B cell (primary cell): ENCODE results near the gene RPS21. TPM values are rescaled to one million over a fixed set of nuclear protein-coding genes. Genes with fewer than 3 reads are reported as not detected.

Experiments used
- ATAC-seq: fragments of 200-7000 bp; cut with Tn5 transposase; one replicate; pipeline ENCODE4 v1.10.0; 2021; ENCODE audit warnings: low read depth, mild to moderate bottlenecking, moderate number of reproducible peaks, moderate library complexity
- CTCF ChIA-PET: fragments of 350-600 bp; sonication (Branson Sonifier 250); formaldehyde crosslinking; loops from one replicate; lab custom pipeline; 2021; ENCODE audit warnings: antibody characterized with exemption, inconsistent platforms; lab: Charles Lee
- POLR2A ChIA-PET: fragments of 350-600 bp; sonication (Branson Sonifier 250); formaldehyde crosslinking; loops from one replicate; lab custom pipeline; 2021; ENCODE audit warnings: antibody characterized with exemption; lab: Charles Lee
- DNase-seq: peaks from one replicate; pipeline ENCODE4 v3.0.0; 2013
- H2AFZ ChIP-seq: 2 replicates; pipeline ENCODE4 v1.6.1; 2012; ENCODE audit warnings: mild to moderate bottlenecking, low read depth, low read length; ENCODE audit not compliant: insufficient read depth, poor library complexity, severe bottlenecking
- H3K27ac ChIP-seq, 2 donors: 1 replicate in 1 of 2; 2 replicates in 1 of 2; pipeline ENCODE4 v1.5.1; 2012 to 2013; ENCODE audit warnings: low read length in 2 of 2, mild to moderate bottlenecking in 2 of 2, moderate library complexity in 1 of 2
- H3K27me3 ChIP-seq, 4 experiments: fragments of 200-600 bp in 1 of 4; sonication (generic) in 1 of 4; replicated peaks in 1 of 4; 1 replicate in 2 of 4; 2 replicates in 2 of 4; pipeline versions ENCODE4 v1.6.1 to v1.7.0; 2013 to 2016; ENCODE audit warnings: low read length in 3 of 4, mild to moderate bottlenecking in 2 of 4, mixed read lengths in 1 of 4, moderate library complexity in 1 of 4; ENCODE audit not compliant: insufficient read depth in 4 of 4, control insufficient read depth in 3 of 4; ENCODE audit errors: control extremely low read depth in 1 of 4
- H3K36me3 ChIP-seq, 2 experiments: replicated peaks in 1 of 2; 1 replicate in 1 of 2; 2 replicates in 1 of 2; pipeline versions ENCODE4 v1.6.1 to v1.7.1; 2013; ENCODE audit warnings: low read length in 1 of 2; ENCODE audit not compliant: insufficient read depth in 2 of 2, control insufficient read depth in 1 of 2; ENCODE audit errors: control extremely low read depth in 1 of 2, extremely low read depth in 1 of 2
- H3K4me1 ChIP-seq, 2 donors: fragments of 200-600 bp in 1 of 2; sonication (generic) in 1 of 2; 1 replicate in 1 of 2; 2 replicates in 1 of 2; pipeline versions ENCODE4 v1.5.1 to v1.6.1; 2013 to 2017; ENCODE audit warnings: low read length in 2 of 2; ENCODE audit not compliant: control insufficient read depth in 2 of 2, insufficient read depth in 2 of 2
- H3K4me2 ChIP-seq: replicated peaks from 2 replicates; pipeline ENCODE3; 2012; ENCODE audit warnings: mild to moderate bottlenecking, low read depth, low read length; ENCODE audit not compliant: poor library complexity, severe bottlenecking
- H3K4me3 ChIP-seq, 5 experiments: fragments of 200-600 bp in 1 of 5; sonication (generic) in 1 of 5; 1 replicate in 3 of 5; 2 replicates in 2 of 5; pipeline versions ENCODE4 v1.5.1 to v1.7.0; 2011 to 2016; ENCODE audit warnings: low read length in 4 of 5, mild to moderate bottlenecking in 4 of 5, low read depth in 2 of 5, control low read depth in 1 of 5, moderate library complexity in 1 of 5; ENCODE audit not compliant: insufficient read depth in 1 of 5; ENCODE audit errors: control extremely low read depth in 1 of 5, extremely low read depth in 1 of 5
- H3K79me2 ChIP-seq: fragments of 200-600 bp; sonication (generic); one replicate; pipeline ENCODE4 v1.6.0; 2016; ENCODE audit warnings: low read length; ENCODE audit not compliant: control insufficient read depth, insufficient read depth
- H3K9ac ChIP-seq: fragments of 200-600 bp; sonication (generic); 2 replicates; pipeline ENCODE4 v1.6.1; 2017; ENCODE audit warnings: mild to moderate bottlenecking, low read length, moderate library complexity
- H3K9me3 ChIP-seq, 3 donors: one replicate each; pipeline versions ENCODE4 v1.6.1 to v1.7.1; 2013; ENCODE audit warnings: low read length in 2 of 3; ENCODE audit not compliant: control insufficient read depth in 2 of 3, insufficient read depth in 1 of 3; ENCODE audit errors: control extremely low read depth in 1 of 3
- H4K20me1 ChIP-seq: 2 replicates; pipeline ENCODE4 v1.6.0; 2012; ENCODE audit warnings: mild to moderate bottlenecking, low read length; ENCODE audit not compliant: insufficient read depth, control insufficient read depth, poor library complexity, severe bottlenecking
- H3K27ac Mint-ChIP-seq: one replicate; pipeline ENCODE4 v1.8.0; 2021; ENCODE audit warnings: mixed read lengths
- H3K27me3 Mint-ChIP-seq: one replicate; pipeline ENCODE4 v1.8.0; 2021; ENCODE audit warnings: mixed read lengths
- H3K4me1 Mint-ChIP-seq: one replicate; pipeline ENCODE4 v1.8.0; 2021; ENCODE audit warnings: mixed read lengths
- H3K4me3 Mint-ChIP-seq: one replicate; pipeline ENCODE4 v1.8.0; 2021; ENCODE audit warnings: mixed read lengths
- H3K9me3 Mint-ChIP-seq: one replicate; pipeline ENCODE4 v1.8.0; 2022; ENCODE audit warnings: mixed read lengths; ENCODE audit not compliant: insufficient read depth
- EZH2 ChIP-seq: IDR thresholded peaks from 2 replicates; pipeline ENCODE4 v1.6.1; 2012; ENCODE audit warnings: borderline replicate concordance, low read depth, mild to moderate bottlenecking, moderate library complexity, low read length; ENCODE audit not compliant: insufficient read depth, poor library complexity, severe bottlenecking
- WGBS: methylation state at CpG from one replicate; pipeline ENCODE4 v1.1.5; 2013; ENCODE audit warnings: missing lambda C conversion rate; ENCODE audit not compliant: insufficient coverage; 5-methylcytosine and 5-hydroxymethylcytosine counted together
- intact Hi-C: fragments of 100-400 bp; cut with micrococcal nuclease; formaldehyde crosslinking; loops from one replicate; pipeline ENCODE4 v1.10.0; 2022
- polyA plus RNA-seq: library from polyadenylated mRNA; depleted of rRNA; stranded (reverse); fragments of >200 nt; gene quantifications from 2 replicates; pipeline ENCODE4 v1.2.3, GENCODE V29; 2012
- total RNA-seq, 2 donors: library from RNA; stranded (reverse); fragments of 120-200 nt in 1 of 2; gene quantifications; 1 replicate in 1 of 2; 2 replicates in 1 of 2; pipeline versions ENCODE4 v1.2.3 to v1.2.4, GENCODE V29; 2013 to 2022
- TF ChIP-seq, protein P1 (sequence below): fragments of 200-600 bp; IDR thresholded peaks from one replicate; pipeline ENCODE4 v1.8.0; 2022; ENCODE audit warnings: antibody characterized with exemption, mild to moderate bottlenecking

RPS21 gene
- total and polyA plus RNA-seq, 2 donors (not counting 1 experiment from before 2014, with no cell fraction given): 2,653 to 9,603 TPM

DNA sequence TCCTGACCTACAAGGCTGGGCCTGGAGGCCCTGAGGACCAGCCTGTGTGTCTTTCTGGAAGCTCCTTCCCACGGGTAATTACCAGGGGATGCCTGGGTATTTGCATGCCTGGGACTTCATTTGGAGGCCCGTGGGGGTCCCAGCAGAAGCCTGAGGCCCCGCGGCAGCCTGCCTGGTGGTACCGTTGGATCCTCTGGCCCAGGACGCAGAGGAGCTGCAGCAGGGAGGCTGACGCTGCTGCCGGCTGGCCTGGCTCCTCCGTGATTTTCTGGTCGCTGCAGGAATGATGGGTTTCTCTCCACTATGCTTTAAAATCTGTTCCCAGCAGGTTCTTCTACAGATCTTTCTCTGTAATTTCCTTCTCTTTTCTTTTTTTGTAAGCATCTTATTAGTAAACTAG lies 13.6 kb downstream of the RPS21 start:
- no peaks in the 10 kb centered on the region for H3K36me3 ChIP-seq
- no peak overlapping the region for H3K9ac ChIP-seq
- no peaks in the 10 kb centered on the region for H3K27me3 Mint-ChIP-seq
- peaks cover 0 to 7% (median 0%) of the 10 kb centered on the region in 3 donors for H3K9me3 ChIP-seq
- ChIA-PET CTCF (interaction anchor here (1.2 to 1.5 kb wide), 2 partner anchors 9 to 100 kb away, joined by 3 to 5 read pairs; no protein-coding TSS in a partner anchor), POLR2A (no interaction called here)
- intact Hi-C loops: no loop called here
- TF ChIP-seq, protein P1, sequence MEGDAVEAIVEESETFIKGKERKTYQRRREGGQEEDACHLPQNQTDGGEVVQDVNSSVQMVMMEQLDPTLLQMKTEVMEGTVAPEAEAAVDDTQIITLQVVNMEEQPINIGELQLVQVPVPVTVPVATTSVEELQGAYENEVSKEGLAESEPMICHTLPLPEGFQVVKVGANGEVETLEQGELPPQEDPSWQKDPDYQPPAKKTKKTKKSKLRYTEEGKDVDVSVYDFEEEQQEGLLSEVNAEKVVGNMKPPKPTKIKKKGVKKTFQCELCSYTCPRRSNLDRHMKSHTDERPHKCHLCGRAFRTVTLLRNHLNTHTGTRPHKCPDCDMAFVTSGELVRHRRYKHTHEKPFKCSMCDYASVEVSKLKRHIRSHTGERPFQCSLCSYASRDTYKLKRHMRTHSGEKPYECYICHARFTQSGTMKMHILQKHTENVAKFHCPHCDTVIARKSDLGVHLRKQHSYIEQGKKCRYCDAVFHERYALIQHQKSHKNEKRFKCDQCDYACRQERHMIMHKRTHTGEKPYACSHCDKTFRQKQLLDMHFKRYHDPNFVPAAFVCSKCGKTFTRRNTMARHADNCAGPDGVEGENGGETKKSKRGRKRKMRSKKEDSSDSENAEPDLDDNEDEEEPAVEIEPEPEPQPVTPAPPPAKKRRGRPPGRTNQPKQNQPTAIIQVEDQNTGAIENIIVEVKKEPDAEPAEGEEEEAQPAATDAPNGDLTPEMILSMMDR: no peak
- TF ChIP-seq EZH2: no peak
- DNase-seq (no peak), ATAC-seq (no peak)
- peaks cover 10% of the 10 kb centered on the region for H3K79me2 ChIP-seq
- no peak overlapping the region for H3K4me2 ChIP-seq
- no peak overlapping the region for H3K4me3 ChIP-seq
- no peak overlapping the region for H3K27ac Mint-ChIP-seq
- H2AFZ ChIP-seq: no peak overlapping the region
- 78% methylated on average over 8 of the region's 10 CpGs for WGBS
- no peak overlapping the region for H3K4me3 Mint-ChIP-seq
- no peak overlapping the region for H3K27ac ChIP-seq
- no peaks in the 10 kb centered on the region for H4K20me1 ChIP-seq
- peaks cover 3 to 15% of the 10 kb centered on the region in 2 donors for H3K4me1 ChIP-seq
- H3K27me3 ChIP-seq: no peaks in the 10 kb centered on the region
- H3K4me1 Mint-ChIP-seq: peaks cover 22% of the 10 kb centered on the region
- no peaks in the 10 kb centered on the region for H3K9me3 Mint-ChIP-seq

DNA sequence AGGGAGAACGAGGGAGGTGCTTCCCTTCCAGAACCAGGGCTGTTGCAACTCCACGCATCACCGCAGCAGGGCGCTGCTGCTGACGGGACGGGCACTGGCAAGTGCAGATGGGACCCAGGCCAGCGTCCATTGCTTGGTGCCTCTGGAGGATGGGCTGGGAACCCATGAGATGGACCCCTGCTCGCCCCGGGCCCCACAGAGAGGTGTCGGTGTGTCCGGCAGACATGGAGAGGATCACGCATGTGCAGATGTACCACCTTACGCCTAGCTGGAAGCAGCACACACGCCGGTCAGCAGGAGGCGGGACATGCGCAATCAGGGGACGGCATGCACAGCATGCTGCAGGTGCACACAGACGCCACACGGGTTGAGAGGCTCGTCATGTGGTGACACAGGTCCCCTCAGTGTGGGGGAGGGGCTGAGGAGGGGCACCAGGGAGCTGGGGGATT lies 14.5 kb downstream of the RPS21 start:
- DNase-seq (no peak), ATAC-seq (no peak)
- TF ChIP-seq, protein P1: no peak
- TF ChIP-seq EZH2: no peak
- peaks cover 18% of the 10 kb centered on the region for H3K79me2 ChIP-seq
- ChIA-PET POLR2A (no interaction called here), CTCF (interaction anchor here (1.5 kb wide), 1 partner anchor 99 kb away, joined by 5 read pairs; no protein-coding TSS in a partner anchor)
- Mint-ChIP-seq H3K4me1 (peaks cover 30% of the 10 kb centered on the region), H3K27me3 (no peaks in the 10 kb centered on the region), H3K9me3 (no peaks in the 10 kb centered on the region), H3K4me3 (no peak overlapping the region), H3K27ac (peak overlapping the region; percentile 20)
- intact Hi-C loops: no loop called here
- H3K36me3 ChIP-seq: no peaks in the 10 kb centered on the region
- no peak overlapping the region for H3K4me3 ChIP-seq
- no peaks in the 10 kb centered on the region for H3K27me3 ChIP-seq
- WGBS: 91% methylated on average over 21 of the region's 21 CpGs
- H3K27ac ChIP-seq: no peak overlapping the region
- no peak overlapping the region for H3K9ac ChIP-seq
- no peak overlapping the region for H3K4me2 ChIP-seq
- peaks cover 10 to 23% of the 10 kb centered on the region in 2 donors for H3K4me1 ChIP-seq
- no peak overlapping the region for H2AFZ ChIP-seq
- peaks cover 7% of the 10 kb centered on the region for H4K20me1 ChIP-seq
- peaks cover 0 to 7% (median 0%) of the 10 kb centered on the region in 3 donors for H3K9me3 ChIP-seq
